GM23338 (cell line): ENCODE results near the gene MCTP1. TPM values are rescaled to one million over a fixed set of nuclear protein-coding genes. Genes with fewer than 3 reads are reported as not detected.

Experiments used
- ATAC-seq: fragments of 200-7000 bp; cut with Tn5 transposase; 3 replicates; pipeline ENCODE4 v1.9.1; 2020
- DNase-seq: peaks from one replicate; pipeline ENCODE4 v3.0.0-alpha.2; 2015; ENCODE audit warnings: low spot score
- H2AFZ ChIP-seq: fragments of 200-600 bp; sonication (generic); 2 replicates; pipeline ENCODE4 v1.8.0; 2016; ENCODE audit warnings: antibody characterized with exemption, mild to moderate bottlenecking, moderate library complexity
- H3F3A ChIP-seq: fragments of 200-600 bp; sonication (generic); replicated peaks from 2 replicates; pipeline ENCODE4 v1.8.0; 2017; ENCODE audit warnings: antibody characterized with exemption, mixed run types, low read depth
- H3K27ac ChIP-seq: fragments of 200-600 bp; sonication (generic); 2 replicates; pipeline ENCODE4 v1.6.1; 2016; ENCODE audit warnings: low read depth
- H3K27me3 ChIP-seq: fragments of 200-600 bp; sonication (generic); 2 replicates; pipeline ENCODE4 v1.8.0; 2016; ENCODE audit warnings: mild to moderate bottlenecking, mixed run types, moderate library complexity; ENCODE audit not compliant: insufficient read depth
- H3K36me3 ChIP-seq: fragments of 200-600 bp; sonication (generic); 2 replicates; pipeline ENCODE4 v1.8.0; 2016; ENCODE audit warnings: mild to moderate bottlenecking; ENCODE audit not compliant: insufficient read depth
- H3K4me1 ChIP-seq: fragments of 200-600 bp; sonication (generic); 2 replicates; pipeline ENCODE4 v1.8.0; 2016; ENCODE audit warnings: mild to moderate bottlenecking, moderate library complexity; ENCODE audit not compliant: insufficient read depth
- H3K4me2 ChIP-seq: fragments of 200-600 bp; sonication (generic); 2 replicates; pipeline ENCODE4 v1.7.1; 2017; ENCODE audit warnings: mixed run types
- H3K4me3 ChIP-seq: fragments of 200-600 bp; sonication (generic); 2 replicates; pipeline ENCODE4 v1.6.1; 2016; ENCODE audit warnings: mixed run types
- H3K79me2 ChIP-seq: fragments of 200-600 bp; sonication (generic); replicated peaks from 2 replicates; pipeline ENCODE4 v1.8.0; 2017; ENCODE audit warnings: mild to moderate bottlenecking; ENCODE audit not compliant: insufficient read depth
- H3K9me2 ChIP-seq: fragments of 200-600 bp; sonication (generic); 2 replicates; pipeline ENCODE4 v1.8.0; 2017; ENCODE audit not compliant: insufficient read depth
- H4K20me1 ChIP-seq: fragments of 200-600 bp; sonication (generic); replicated peaks from 2 replicates; pipeline ENCODE4 v1.8.0; 2017; ENCODE audit warnings: mild to moderate bottlenecking; ENCODE audit not compliant: insufficient read depth
- H3K27ac Mint-ChIP-seq: 2 replicates; pipeline ENCODE4 v1.8.0; 2020; ENCODE audit warnings: inconsistent platforms, mild to moderate bottlenecking, moderate library complexity, mixed read lengths
- H3K27me3 Mint-ChIP-seq: 3 replicates; pipeline ENCODE4 v1.8.0; 2022; ENCODE audit warnings: low read depth, mild to moderate bottlenecking, moderate library complexity, mixed read lengths, inconsistent platforms; ENCODE audit not compliant: insufficient read depth, poor library complexity
- H3K36me3 Mint-ChIP-seq: 3 replicates; pipeline ENCODE4 v1.8.0; 2021; ENCODE audit warnings: low read depth, mild to moderate bottlenecking, inconsistent platforms, moderate library complexity, mixed read lengths
- H3K4me1 Mint-ChIP-seq: 3 replicates; pipeline ENCODE4 v1.8.0; 2020; ENCODE audit warnings: mild to moderate bottlenecking, inconsistent platforms, mixed read lengths
- H3K4me3 Mint-ChIP-seq: 3 replicates; pipeline ENCODE4 v1.8.0; 2021; ENCODE audit warnings: moderate library complexity, mild to moderate bottlenecking, inconsistent platforms, mixed read lengths
- H3K9me3 Mint-ChIP-seq: 3 replicates; pipeline ENCODE4 v1.8.0; 2020; ENCODE audit warnings: moderate library complexity, mild to moderate bottlenecking, inconsistent platforms, mixed read lengths
- CREB1 ChIP-seq: fragments of 250-450 bp; sonication (Bioruptor Pico); IDR thresholded peaks from 2 replicates; pipeline ENCODE4 v1.5.0; 2020; ENCODE audit warnings: low read depth, mild to moderate bottlenecking, moderate library complexity
- EZH2 ChIP-seq: fragments of 200-600 bp; sonication (generic); IDR thresholded peaks from one replicate; pipeline ENCODE4 v1.8.0; 2017; ENCODE audit warnings: antibody characterized with exemption, mild to moderate bottlenecking, low read depth; ENCODE audit not compliant: unreplicated experiment
- JUNB ChIP-seq: IDR thresholded peaks from one replicate; pipeline ENCODE4 v1.6.1; 2016; ENCODE audit warnings: antibody characterized with exemption; ENCODE audit not compliant: unreplicated experiment
- NANOG ChIP-seq: IDR thresholded peaks from 2 replicates; pipeline ENCODE4 v1.6.1; 2016; ENCODE audit warnings: antibody characterized with exemption, borderline replicate concordance
- POLR2AphosphoS5 ChIP-seq: IDR thresholded peaks from 2 replicates; pipeline ENCODE4 v1.6.1; 2016; ENCODE audit warnings: antibody characterized with exemption, low read depth
- STAT1 ChIP-seq: IDR thresholded peaks from one replicate; pipeline ENCODE4 v1.6.1; 2016; ENCODE audit warnings: antibody characterized with exemption; ENCODE audit not compliant: unreplicated experiment
- ZNF114 ChIP-seq: fragments of 250-450 bp; sonication (Bioruptor Pico); IDR thresholded peaks from 2 replicates; pipeline ENCODE4 v1.5.0; 2020; ENCODE audit warnings: mild to moderate bottlenecking, moderate library complexity
- ZNF331 ChIP-seq: fragments of 250-450 bp; sonication (Bioruptor Pico); IDR thresholded peaks from 2 replicates; pipeline ENCODE4 v1.5.0; 2020; ENCODE audit warnings: low read depth, mild to moderate bottlenecking, moderate library complexity
- polyA plus RNA-seq: library from polyadenylated mRNA; unstranded; fragments of >200 nt; fragmentation: Nextera tagmentation; extraction: Ambion mirVana; gene quantifications from 2 replicates; pipeline ENCODE4 v1.2.1, GENCODE V29; 2016
- total RNA-seq: library from RNA; depleted of rRNA; stranded (reverse); fragments of >200 nt; shearing (Covaris generic); gene quantifications from 2 replicates; pipeline ENCODE4 v1.2.3, GENCODE V29; 2014
- TF ChIP-seq, protein P1 (sequence below): IDR thresholded peaks from 2 replicates; pipeline ENCODE4 v1.6.1; 2016; ENCODE audit warnings: antibody characterized with exemption
- TF ChIP-seq, protein P2 (sequence below), 2 experiments: fragments of 200-600 bp in 1 of 2; sonication (generic) in 1 of 2; conservative IDR thresholded peaks; 2 replicates each; pipeline versions ENCODE4 v1.5.1 to v1.6.1; 2016 to 2017; ENCODE audit warnings: antibody characterized with exemption in 2 of 2, low read depth in 2 of 2, mild to moderate bottlenecking in 2 of 2, moderate library complexity in 1 of 2
- TF ChIP-seq, protein P3 (sequence below): IDR thresholded peaks from one replicate; pipeline ENCODE4 v1.6.1; 2018; ENCODE audit warnings: antibody characterized with exemption; ENCODE audit not compliant: unreplicated experiment

MCTP1 gene
- total and polyA plus RNA-seq, 2 experiments from 2014 or later, result 3.7 to 4.2 TPM

DNA sequence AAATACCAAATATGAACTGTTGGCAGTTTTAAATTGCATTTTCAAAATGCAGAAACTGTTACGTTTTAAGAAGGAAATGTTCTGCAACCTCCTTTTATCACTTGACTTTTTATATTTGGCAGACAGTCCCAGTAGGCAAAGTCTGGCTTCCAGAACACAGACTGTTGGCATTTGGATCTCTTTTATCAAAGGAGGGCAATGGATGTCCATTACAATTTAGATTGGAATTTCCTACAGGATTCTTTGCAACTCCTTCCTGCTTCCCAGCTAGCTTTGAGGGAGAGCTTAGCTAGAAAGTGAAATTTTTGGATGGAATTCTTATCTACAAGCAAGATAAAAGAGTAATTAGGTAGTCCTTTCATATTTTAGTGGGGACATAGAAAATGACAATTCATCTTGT, 523.8 kb downstream of the MCTP1 start:
- no peaks in the 10 kb centered on the region; the same call in 2 of the 3 replicates for H3K36me3 Mint-ChIP-seq
- H3K27ac ChIP-seq, result no peak overlapping the region
- no peaks in the 10 kb centered on the region for H3K9me3 Mint-ChIP-seq
- H4K20me1 ChIP-seq, result no peaks in the 10 kb centered on the region
- no peak for DNase-seq
- TF ChIP-seq ZNF331 (CRISPR knock-in tag) (no peak), CREB1 (CRISPR knock-in tag) (no peak)
- TF ChIP-seq, protein P1, sequence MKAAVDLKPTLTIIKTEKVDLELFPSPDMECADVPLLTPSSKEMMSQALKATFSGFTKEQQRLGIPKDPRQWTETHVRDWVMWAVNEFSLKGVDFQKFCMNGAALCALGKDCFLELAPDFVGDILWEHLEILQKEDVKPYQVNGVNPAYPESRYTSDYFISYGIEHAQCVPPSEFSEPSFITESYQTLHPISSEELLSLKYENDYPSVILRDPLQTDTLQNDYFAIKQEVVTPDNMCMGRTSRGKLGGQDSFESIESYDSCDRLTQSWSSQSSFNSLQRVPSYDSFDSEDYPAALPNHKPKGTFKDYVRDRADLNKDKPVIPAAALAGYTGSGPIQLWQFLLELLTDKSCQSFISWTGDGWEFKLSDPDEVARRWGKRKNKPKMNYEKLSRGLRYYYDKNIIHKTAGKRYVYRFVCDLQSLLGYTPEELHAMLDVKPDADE, result no peak
- H3K27me3 ChIP-seq, result no peaks in the 10 kb centered on the region
- H3K4me1 Mint-ChIP-seq, result no peaks in the 10 kb centered on the region
- no peaks in the 10 kb centered on the region for H3K36me3 ChIP-seq
- H3K27ac Mint-ChIP-seq, result no peak overlapping the region
- no peak overlapping the region for H3K4me3 Mint-ChIP-seq
- no peak overlapping the region for H3K4me3 ChIP-seq
- 0 out of 2 replicates have a peak, but pooled peaks cover 6% of the 10 kb centered on the region for H3K9me2 ChIP-seq
- no peak overlapping the region for H3K4me2 ChIP-seq
- H3K27me3 Mint-ChIP-seq, result no peaks in the 10 kb centered on the region
- no peak overlapping the region for H2AFZ ChIP-seq
- no peaks in the 10 kb centered on the region for H3F3A ChIP-seq
- H3K79me2 ChIP-seq, result no peaks in the 10 kb centered on the region
- no peak for ATAC-seq
- H3K4me1 ChIP-seq, result no peaks in the 10 kb centered on the region

DNA sequence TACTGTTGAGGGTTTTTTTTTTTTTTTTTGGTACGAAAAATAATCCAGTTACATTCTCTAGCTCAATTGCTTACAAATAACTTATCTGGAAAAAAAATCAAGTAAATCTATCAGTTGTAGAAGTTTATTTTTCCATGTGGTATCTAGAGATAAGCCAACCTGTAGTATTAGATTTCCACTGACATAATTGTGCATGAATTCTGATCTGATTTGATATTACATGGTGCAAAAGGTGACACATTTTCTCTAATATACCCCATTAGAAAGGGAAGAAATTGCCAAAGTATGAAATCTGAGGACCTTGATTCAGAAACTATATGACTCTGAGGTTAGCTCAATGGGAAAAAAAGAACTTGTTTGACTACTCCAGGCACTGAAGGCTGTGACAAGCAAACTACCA, 524.9 kb downstream of the MCTP1 start:
- Histone ChIP-seq H3K4me2 (no peak overlapping the region), H3K4me3 (no peak overlapping the region), H3F3A (no peaks in the 10 kb centered on the region), H3K36me3 (no peaks in the 10 kb centered on the region), H3K9me2 (0 out of 2 replicates have a peak, but pooled peaks cover 6% of the 10 kb centered on the region), H3K27me3 (no peaks in the 10 kb centered on the region), H4K20me1 (no peaks in the 10 kb centered on the region), H3K4me1 (no peaks in the 10 kb centered on the region), H3K79me2 (no peaks in the 10 kb centered on the region), H2AFZ (no peak overlapping the region), H3K27ac (no peak overlapping the region)
- ATAC-seq (no peak), DNase-seq (no peak)
- Mint-ChIP-seq H3K27ac (no peak overlapping the region), H3K36me3 (no peaks in the 10 kb centered on the region; the same call in 2 of the 3 replicates), H3K27me3 (no peaks in the 10 kb centered on the region), H3K4me1 (no peaks in the 10 kb centered on the region), H3K9me3 (no peaks in the 10 kb centered on the region), H3K4me3 (no peak overlapping the region)
- TF ChIP-seq EZH2, result no peak
- TF ChIP-seq NANOG, result no peak
- no peak for TF ChIP-seq ZNF114 (CRISPR knock-in tag)
- no peak for TF ChIP-seq STAT1
- no peak for TF ChIP-seq JUNB
- TF ChIP-seq, protein P1, result no peak
- TF ChIP-seq, protein P2, sequence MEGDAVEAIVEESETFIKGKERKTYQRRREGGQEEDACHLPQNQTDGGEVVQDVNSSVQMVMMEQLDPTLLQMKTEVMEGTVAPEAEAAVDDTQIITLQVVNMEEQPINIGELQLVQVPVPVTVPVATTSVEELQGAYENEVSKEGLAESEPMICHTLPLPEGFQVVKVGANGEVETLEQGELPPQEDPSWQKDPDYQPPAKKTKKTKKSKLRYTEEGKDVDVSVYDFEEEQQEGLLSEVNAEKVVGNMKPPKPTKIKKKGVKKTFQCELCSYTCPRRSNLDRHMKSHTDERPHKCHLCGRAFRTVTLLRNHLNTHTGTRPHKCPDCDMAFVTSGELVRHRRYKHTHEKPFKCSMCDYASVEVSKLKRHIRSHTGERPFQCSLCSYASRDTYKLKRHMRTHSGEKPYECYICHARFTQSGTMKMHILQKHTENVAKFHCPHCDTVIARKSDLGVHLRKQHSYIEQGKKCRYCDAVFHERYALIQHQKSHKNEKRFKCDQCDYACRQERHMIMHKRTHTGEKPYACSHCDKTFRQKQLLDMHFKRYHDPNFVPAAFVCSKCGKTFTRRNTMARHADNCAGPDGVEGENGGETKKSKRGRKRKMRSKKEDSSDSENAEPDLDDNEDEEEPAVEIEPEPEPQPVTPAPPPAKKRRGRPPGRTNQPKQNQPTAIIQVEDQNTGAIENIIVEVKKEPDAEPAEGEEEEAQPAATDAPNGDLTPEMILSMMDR (conservative IDR thresholded peaks at IDR 0.05; ENCODE audit: low read depth in 2 of 2), result no peak
- TF ChIP-seq, protein P3, sequence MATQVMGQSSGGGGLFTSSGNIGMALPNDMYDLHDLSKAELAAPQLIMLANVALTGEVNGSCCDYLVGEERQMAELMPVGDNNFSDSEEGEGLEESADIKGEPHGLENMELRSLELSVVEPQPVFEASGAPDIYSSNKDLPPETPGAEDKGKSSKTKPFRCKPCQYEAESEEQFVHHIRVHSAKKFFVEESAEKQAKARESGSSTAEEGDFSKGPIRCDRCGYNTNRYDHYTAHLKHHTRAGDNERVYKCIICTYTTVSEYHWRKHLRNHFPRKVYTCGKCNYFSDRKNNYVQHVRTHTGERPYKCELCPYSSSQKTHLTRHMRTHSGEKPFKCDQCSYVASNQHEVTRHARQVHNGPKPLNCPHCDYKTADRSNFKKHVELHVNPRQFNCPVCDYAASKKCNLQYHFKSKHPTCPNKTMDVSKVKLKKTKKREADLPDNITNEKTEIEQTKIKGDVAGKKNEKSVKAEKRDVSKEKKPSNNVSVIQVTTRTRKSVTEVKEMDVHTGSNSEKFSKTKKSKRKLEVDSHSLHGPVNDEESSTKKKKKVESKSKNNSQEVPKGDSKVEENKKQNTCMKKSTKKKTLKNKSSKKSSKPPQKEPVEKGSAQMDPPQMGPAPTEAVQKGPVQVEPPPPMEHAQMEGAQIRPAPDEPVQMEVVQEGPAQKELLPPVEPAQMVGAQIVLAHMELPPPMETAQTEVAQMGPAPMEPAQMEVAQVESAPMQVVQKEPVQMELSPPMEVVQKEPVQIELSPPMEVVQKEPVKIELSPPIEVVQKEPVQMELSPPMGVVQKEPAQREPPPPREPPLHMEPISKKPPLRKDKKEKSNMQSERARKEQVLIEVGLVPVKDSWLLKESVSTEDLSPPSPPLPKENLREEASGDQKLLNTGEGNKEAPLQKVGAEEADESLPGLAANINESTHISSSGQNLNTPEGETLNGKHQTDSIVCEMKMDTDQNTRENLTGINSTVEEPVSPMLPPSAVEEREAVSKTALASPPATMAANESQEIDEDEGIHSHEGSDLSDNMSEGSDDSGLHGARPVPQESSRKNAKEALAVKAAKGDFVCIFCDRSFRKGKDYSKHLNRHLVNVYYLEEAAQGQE, result no peak
- TF ChIP-seq POLR2AphosphoS5, result no peak
- TF ChIP-seq ZNF331 (CRISPR knock-in tag), result no peak
- TF ChIP-seq CREB1 (CRISPR knock-in tag), result no peak
